HG03460 (cell line): Measurements from ENCODE around the gene ERMARD.

Experiments
- ATAC-seq: cut with Tn5 transposase; IDR thresholded peaks from one replicate; pipeline ENCODE4 v1.9.1; 2021; ENCODE audit not compliant: unreplicated experiment

The ERMARD gene

GRCh38 chr6:169751242-169752073 is at the start of gene ERMARD, which contains the start of gene DYNLT2:
Gene ERMARD (plus strand): TSS chr6:169751622. CDS start chr6:169751658, 36 bp downstream.
Gene DYNLT2 (minus strand): TSS chr6:169751572. CDS start chr6:169751458, 114 bp downstream.
- peak; percentile 94 for ATAC-seq

GRCh38 chr6:169701954-169702839 is 49.2 kb upstream of the ERMARD start, which contains the start of the genes C6orf120 and WDR27:
Gene C6orf120 (plus strand): TSS chr6:169702126. CDS start chr6:169702460, 334 bp downstream.
Gene WDR27 (minus strand): TSS chr6:169702029. CDS start chr6:169689005, 13,024 bp downstream.
- ATAC-seq: peak; percentile 93

GRCh38 chr6:169702840-169703246 is 48.6 kb upstream of the ERMARD start:
- no peak for ATAC-seq

GRCh38 chr6:169707772-169708171 is 43.6 kb upstream of the ERMARD start:
- no peak for ATAC-seq

GRCh38 chr6:169709293-169709692 is 42.1 kb upstream of the ERMARD start:
- no peak for ATAC-seq

- ATAC-seq: no peak
Observed at GRCh38 chr6:169710009-169710408, 41.4 kb upstream of the ERMARD start.

GRCh38 chr6:169714178-169714577 is 37.2 kb upstream of the ERMARD start:
- no peak for ATAC-seq

- ATAC-seq: no peak
Observed at GRCh38 chr6:169714595-169714994, 36.8 kb upstream of the ERMARD start.

GRCh38 chr6:169719117-169719516 is 32.3 kb upstream of the ERMARD start:
- no peak for ATAC-seq

GRCh38 chr6:169720207-169720855 is 31.1 kb upstream of the ERMARD start:
- ATAC-seq: no peak

- ATAC-seq: peak; percentile 25
Observed at GRCh38 chr6:169722362-169723199, 28.8 kb upstream of the ERMARD start.

GRCh38 chr6:169723200-169723909 is 28.1 kb upstream of the ERMARD start:
- peak; percentile 28 for ATAC-seq

- ATAC-seq: peak; percentile 36
Observed at GRCh38 chr6:169723991-169724493, 27.4 kb upstream of the ERMARD start.

- peak; percentile 40 for ATAC-seq
Observed at GRCh38 chr6:169724494-169725124, 26.8 kb upstream of the ERMARD start, which contains the start of gene PHF10. Gene PHF10 (minus strand): TSS chr6:169724500. CDS start chr6:169723931, 569 bp downstream.

GRCh38 chr6:169725125-169726048 is 26.0 kb upstream of the ERMARD start:
- peak; percentile 23 for ATAC-seq

- no peak for ATAC-seq
Observed at GRCh38 chr6:169726049-169726400, 25.4 kb upstream of the ERMARD start.

- ATAC-seq: no peak
Observed at GRCh38 chr6:169726963-169727362, 24.5 kb upstream of the ERMARD start.

- no peak for ATAC-seq
Observed at GRCh38 chr6:169729961-169730360, 21.5 kb upstream of the ERMARD start.
